OCI-LY1 (cell line): ENCODE results near the gene DTX1.
A peak's percentile ranks its signal among the peaks of the same experiment; 100 is the strongest.

Source experiments
- H2AFZ ChIP-seq: fragments of 200-600 bp; sonication (generic), shearing (Covaris generic); 2 replicates; pipeline ENCODE4 v1.6.0; 2014; ENCODE audit warnings: antibody characterized with exemption, mild to moderate bottlenecking, low read length
- H3F3A ChIP-seq: fragments of 200-600 bp; sonication (generic), shearing (Covaris generic); 2 replicates; pipeline ENCODE4 v1.6.0; 2014; ENCODE audit warnings: mild to moderate bottlenecking, antibody characterized with exemption, low read length, moderate library complexity; ENCODE audit not compliant: insufficient read depth
- H3K27ac ChIP-seq: fragments of 200-600 bp; sonication (generic); 2 replicates; pipeline ENCODE4 v1.5.1; 2014; ENCODE audit warnings: low read length, mixed run types, mild to moderate bottlenecking, low read depth; ENCODE audit not compliant: poor library complexity, severe bottlenecking
- H3K27me3 ChIP-seq: fragments of 200-600 bp; sonication (generic); 2 replicates; pipeline ENCODE4 v1.6.0; 2014; ENCODE audit warnings: antibody characterized with exemption, mild to moderate bottlenecking, low read length, moderate library complexity; ENCODE audit not compliant: insufficient read depth
- H3K36me3 ChIP-seq: fragments of 200-600 bp; sonication (generic); 2 replicates; pipeline ENCODE4 v1.6.1; 2014; ENCODE audit warnings: mild to moderate bottlenecking, antibody characterized with exemption, low read length, moderate library complexity, mixed read lengths; ENCODE audit not compliant: insufficient read depth
- H3K4me1 ChIP-seq: fragments of 200-600 bp; sonication (generic); 2 replicates; pipeline ENCODE4 v1.5.1; 2014; ENCODE audit warnings: mild to moderate bottlenecking, low read length, moderate library complexity; ENCODE audit not compliant: insufficient read depth, severe bottlenecking
- H3K4me2 ChIP-seq: fragments of 200-600 bp; sonication (generic), shearing (Covaris generic); 2 replicates; pipeline ENCODE4 v1.6.1; 2014; ENCODE audit warnings: low read length
- H3K4me3 ChIP-seq: fragments of 200-600 bp; sonication (generic); 2 replicates; pipeline ENCODE4 v1.5.1; 2014; ENCODE audit warnings: low read length, low read depth, mild to moderate bottlenecking, mixed read lengths; ENCODE audit not compliant: poor library complexity, severe bottlenecking
- H3K79me2 ChIP-seq: fragments of 200-600 bp; shearing (Covaris generic); 2 replicates; pipeline ENCODE4 v1.6.1; 2016; ENCODE audit warnings: mixed run types, low read length, mixed read lengths; ENCODE audit not compliant: insufficient read depth
- H3K9ac ChIP-seq: fragments of 200-600 bp; sonication (generic), shearing (Covaris generic); 2 replicates; pipeline ENCODE4 v1.6.1; 2014; ENCODE audit warnings: mild to moderate bottlenecking, low read length, mixed read lengths
- H3K9me2 ChIP-seq: fragments of 200-600 bp; sonication (generic), shearing (Covaris generic); 2 replicates; pipeline ENCODE4 v1.6.1; 2014; ENCODE audit warnings: low read depth, mild to moderate bottlenecking, low read length, mixed read lengths
- H3K9me3 ChIP-seq: fragments of 200-600 bp; shearing (Covaris generic); 2 replicates; pipeline ENCODE4 v1.6.1; 2014; ENCODE audit warnings: low read length, mixed read lengths
- H4K20me1 ChIP-seq: fragments of 200-600 bp; sonication (generic), shearing (Covaris generic); 2 replicates; pipeline ENCODE4 v1.6.0; 2016; ENCODE audit warnings: mild to moderate bottlenecking, low read length; ENCODE audit not compliant: insufficient read depth
- EZH2 ChIP-seq: fragments of 200-600 bp; sonication (generic), shearing (Covaris generic); IDR thresholded peaks from 2 replicates; pipeline ENCODE4 v1.8.0; 2017; ENCODE audit warnings: borderline replicate concordance, mixed run types, mild to moderate bottlenecking, antibody characterized with exemption, low read length, moderate library complexity, mixed read lengths
- TF ChIP-seq, protein P1 (sequence below): fragments of 200-600 bp; sonication (generic), shearing (Covaris generic); IDR thresholded peaks from 2 replicates; pipeline ENCODE4 v1.5.1; 2017; ENCODE audit warnings: mild to moderate bottlenecking, antibody characterized with exemption, low read length, moderate library complexity, mixed read lengths

Gene DTX1

DNA sequence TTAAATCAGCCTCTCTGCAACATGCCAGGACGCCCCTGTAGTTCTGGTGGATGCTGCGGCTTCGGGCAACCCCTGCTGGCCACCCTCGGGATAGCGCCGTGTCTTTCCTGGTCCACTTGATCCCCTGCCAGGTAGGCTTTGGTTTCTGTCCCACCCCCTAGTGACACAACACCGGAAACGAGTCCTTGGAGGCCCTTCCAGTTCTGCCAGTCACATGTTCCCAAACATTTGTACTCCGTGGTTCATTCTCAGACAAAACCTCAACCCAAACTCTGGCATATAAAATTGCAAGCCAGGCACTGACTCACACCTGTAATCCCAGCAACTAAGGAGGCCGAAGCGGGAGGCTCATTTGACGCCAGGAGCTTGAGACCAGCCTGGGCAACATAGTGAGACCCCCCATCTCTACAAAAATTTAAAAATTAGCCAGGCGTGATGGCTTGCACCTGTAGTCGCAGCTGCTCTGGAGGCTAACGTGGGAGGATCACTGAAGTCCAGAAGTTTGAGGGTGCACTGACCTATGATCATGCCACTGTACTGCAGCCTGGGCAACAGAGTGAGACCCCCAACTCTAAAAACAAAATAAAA lies 42.0 kb downstream of the DTX1 start:
- Histone ChIP-seq H3K9ac (no peak overlapping the region), H3K27ac (peak overlapping the region; percentile 87), H3K4me3 (no peak overlapping the region), H3K9me3 (no peaks in the 10 kb centered on the region), H4K20me1 (no peaks in the 10 kb centered on the region), H3K79me2 (no peaks in the 10 kb centered on the region), H3F3A (peaks cover 16% of the 10 kb centered on the region; the same call in 1 of the 2 replicates), H2AFZ (no peak overlapping the region), H3K9me2 (no peaks in the 10 kb centered on the region), H3K4me2 (no peak overlapping the region), H3K27me3 (no peaks in the 10 kb centered on the region), H3K4me1 (peaks cover 65% of the 10 kb centered on the region), H3K36me3 (peaks cover 67% of the 10 kb centered on the region)
- no peak for TF ChIP-seq EZH2
- TF ChIP-seq, protein P1, sequence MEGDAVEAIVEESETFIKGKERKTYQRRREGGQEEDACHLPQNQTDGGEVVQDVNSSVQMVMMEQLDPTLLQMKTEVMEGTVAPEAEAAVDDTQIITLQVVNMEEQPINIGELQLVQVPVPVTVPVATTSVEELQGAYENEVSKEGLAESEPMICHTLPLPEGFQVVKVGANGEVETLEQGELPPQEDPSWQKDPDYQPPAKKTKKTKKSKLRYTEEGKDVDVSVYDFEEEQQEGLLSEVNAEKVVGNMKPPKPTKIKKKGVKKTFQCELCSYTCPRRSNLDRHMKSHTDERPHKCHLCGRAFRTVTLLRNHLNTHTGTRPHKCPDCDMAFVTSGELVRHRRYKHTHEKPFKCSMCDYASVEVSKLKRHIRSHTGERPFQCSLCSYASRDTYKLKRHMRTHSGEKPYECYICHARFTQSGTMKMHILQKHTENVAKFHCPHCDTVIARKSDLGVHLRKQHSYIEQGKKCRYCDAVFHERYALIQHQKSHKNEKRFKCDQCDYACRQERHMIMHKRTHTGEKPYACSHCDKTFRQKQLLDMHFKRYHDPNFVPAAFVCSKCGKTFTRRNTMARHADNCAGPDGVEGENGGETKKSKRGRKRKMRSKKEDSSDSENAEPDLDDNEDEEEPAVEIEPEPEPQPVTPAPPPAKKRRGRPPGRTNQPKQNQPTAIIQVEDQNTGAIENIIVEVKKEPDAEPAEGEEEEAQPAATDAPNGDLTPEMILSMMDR = peak; percentile 92

DNA sequence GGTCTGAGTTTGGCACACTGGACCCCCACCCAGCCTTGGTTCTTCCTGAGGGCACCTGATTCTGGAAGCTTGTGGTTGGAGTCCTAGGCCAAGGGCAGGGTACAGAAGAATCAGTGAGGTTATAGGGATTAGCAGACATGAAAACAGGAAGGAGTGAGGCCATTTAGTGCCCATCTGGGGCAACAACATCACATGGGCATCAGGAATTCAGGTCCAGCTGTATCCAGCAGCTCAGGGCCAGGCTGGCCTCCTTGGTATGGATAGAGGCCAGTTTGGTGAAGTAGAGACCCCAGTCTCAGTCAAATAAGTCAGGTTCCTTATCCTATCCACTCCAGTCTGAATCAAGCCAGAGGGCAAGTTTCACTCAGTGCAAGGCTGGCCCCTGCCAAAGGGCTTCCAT lies 42.8 kb downstream of the DTX1 start:
- no peak for TF ChIP-seq EZH2
- Histone ChIP-seq H4K20me1 (no peaks in the 10 kb centered on the region), H3K27me3 (no peaks in the 10 kb centered on the region), H3F3A (peaks cover 14% of the 10 kb centered on the region; the same call in 1 of the 2 replicates), H3K27ac (peak overlapping the region; percentile 87), H3K9me2 (no peaks in the 10 kb centered on the region), H3K79me2 (no peaks in the 10 kb centered on the region), H3K9me3 (no peaks in the 10 kb centered on the region), H3K4me2 (no peak overlapping the region), H3K9ac (peak overlapping the region; percentile 33; the same call in 1 of the 2 replicates), H3K4me3 (no peak overlapping the region), H3K4me1 (peaks cover 70% of the 10 kb centered on the region), H2AFZ (no peak overlapping the region), H3K36me3 (peaks cover 60% of the 10 kb centered on the region)

DNA sequence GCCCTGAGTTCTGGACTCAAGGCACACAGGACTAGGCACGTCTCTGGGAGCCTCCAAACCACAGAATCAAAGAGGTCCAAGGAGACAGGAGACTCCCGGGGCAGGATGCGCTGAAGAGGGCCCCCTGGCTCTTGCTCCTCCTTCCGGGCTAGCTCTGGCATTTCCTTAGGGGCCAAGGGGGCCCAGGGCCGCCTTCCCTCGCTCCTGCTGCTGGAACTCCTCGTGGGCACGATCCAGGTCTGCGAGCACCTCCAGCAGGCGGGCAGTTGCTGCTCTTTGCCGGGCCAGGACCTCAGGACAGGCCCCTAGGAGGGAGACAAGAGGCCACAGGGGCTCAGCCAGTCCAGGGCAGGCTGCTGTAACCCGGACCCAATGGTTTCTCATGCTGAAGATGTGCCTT lies 43.2 kb downstream of the DTX1 start:
- H2AFZ ChIP-seq = no peak overlapping the region
- H4K20me1 ChIP-seq = no peaks in the 10 kb centered on the region
- H3K9me2 ChIP-seq = no peaks in the 10 kb centered on the region
- TF ChIP-seq EZH2 = no peak
- TF ChIP-seq, protein P1 = no peak
- H3F3A ChIP-seq = peaks cover 14% of the 10 kb centered on the region; the same call in 1 of the 2 replicates
- peak overlapping the region; percentile 33; the same call in 1 of the 2 replicates for H3K9ac ChIP-seq
- peaks cover 59% of the 10 kb centered on the region for H3K36me3 ChIP-seq
- H3K4me3 ChIP-seq = no peak overlapping the region
- H3K27ac ChIP-seq = peak overlapping the region; percentile 87
- H3K9me3 ChIP-seq = no peaks in the 10 kb centered on the region
- no peak overlapping the region for H3K4me2 ChIP-seq
- H3K4me1 ChIP-seq = peaks cover 74% of the 10 kb centered on the region
- no peaks in the 10 kb centered on the region for H3K27me3 ChIP-seq
- H3K79me2 ChIP-seq = no peaks in the 10 kb centered on the region

DNA sequence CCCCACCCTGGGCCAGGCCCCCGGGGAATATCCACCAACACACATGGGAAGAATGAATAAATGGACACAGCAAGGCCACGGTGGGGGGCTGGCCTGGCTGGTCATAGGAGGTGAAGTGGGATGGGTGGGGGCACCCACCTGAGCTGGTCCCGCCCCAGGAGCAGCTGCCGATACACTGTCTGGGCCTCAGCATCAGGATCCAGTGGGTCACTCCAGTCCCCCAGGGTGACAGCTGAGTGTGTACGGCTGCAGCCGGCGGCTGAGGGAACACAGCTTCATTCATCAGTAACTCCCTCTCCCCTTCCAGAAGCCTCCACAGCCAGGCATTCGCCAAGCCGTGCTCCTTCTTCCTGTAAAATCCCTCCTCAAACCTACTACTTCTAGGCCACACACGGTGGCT lies 45.2 kb downstream of the DTX1 start:
- Histone ChIP-seq H3K4me2 (no peak overlapping the region), H3K36me3 (peaks cover 59% of the 10 kb centered on the region), H2AFZ (no peak overlapping the region), H3K4me1 (peaks cover 74% of the 10 kb centered on the region), H3K27ac (peak overlapping the region; percentile 87), H3K79me2 (no peaks in the 10 kb centered on the region), H4K20me1 (no peaks in the 10 kb centered on the region), H3K9me2 (no peaks in the 10 kb centered on the region), H3K9ac (no peak overlapping the region; the same call in 1 of the 2 replicates), H3K4me3 (no peak overlapping the region), H3F3A (peaks cover 14% of the 10 kb centered on the region; the same call in 1 of the 2 replicates), H3K27me3 (no peaks in the 10 kb centered on the region), H3K9me3 (no peaks in the 10 kb centered on the region)
- TF ChIP-seq, protein P1 = no peak
- TF ChIP-seq EZH2 = no peak
